ENCODE data around the gene RPS17.

GRCh38 chr15:82532383-82532990 lies 7.8 kb downstream of the RPS17 start:
- TF ChIP-seq CTCF (IDR thresholded peaks at IDR 0.05) = no peak
- no peak for TF ChIP-seq POLR2A (IDR thresholded peaks at IDR 0.05)

Data from lower leg skin (tissue), 3 donors.